GM18519 (cell line): ENCODE data around the gene NDUFAF2.

ENCODE experiments used
- ATAC-seq: cut with Tn5 transposase; IDR thresholded peaks from one replicate; pipeline ENCODE4 v1.9.1; 2021; ENCODE audit warnings: mild to moderate bottlenecking, moderate library complexity; ENCODE audit not compliant: unreplicated experiment, low FRiP score

NDUFAF2 gene

GRCh38 chr5:60989790-60990189 lies 44.8 kb downstream of the NDUFAF2 start:
- ATAC-seq: no peak

- no peak for ATAC-seq
Measured at GRCh38 chr5:60992871-60993270, 47.9 kb downstream of the NDUFAF2 start.

- no peak for ATAC-seq
Measured at GRCh38 chr5:60993425-60993824, 48.4 kb downstream of the NDUFAF2 start.

GRCh38 chr5:60993875-60994571 lies 49.0 kb downstream of the NDUFAF2 start:
- no peak for ATAC-seq

- no peak for ATAC-seq
Measured at GRCh38 chr5:60996368-60996767, 51.4 kb downstream of the NDUFAF2 start.

GRCh38 chr5:60997721-60998120 lies 52.7 kb downstream of the NDUFAF2 start:
- ATAC-seq: no peak

- ATAC-seq: no peak
Measured at GRCh38 chr5:61000887-61001286, 55.9 kb downstream of the NDUFAF2 start.

- ATAC-seq: no peak
Measured at GRCh38 chr5:61001647-61002046, 56.6 kb downstream of the NDUFAF2 start.

GRCh38 chr5:61002611-61003355 lies 57.8 kb downstream of the NDUFAF2 start:
- ATAC-seq: no peak

GRCh38 chr5:61004448-61004847 lies 59.4 kb downstream of the NDUFAF2 start:
- ATAC-seq: no peak

GRCh38 chr5:61009907-61010306 lies 64.9 kb downstream of the NDUFAF2 start:
- no peak for ATAC-seq

GRCh38 chr5:61010467-61011454 lies 65.8 kb downstream of the NDUFAF2 start:
- no peak for ATAC-seq

- ATAC-seq: no peak
Measured at GRCh38 chr5:61018062-61018461, 73.1 kb downstream of the NDUFAF2 start.

GRCh38 chr5:61019642-61020041 lies 74.6 kb downstream of the NDUFAF2 start:
- ATAC-seq: no peak

- no peak for ATAC-seq
Measured at GRCh38 chr5:61020415-61020814, 75.4 kb downstream of the NDUFAF2 start.

- ATAC-seq: no peak
Measured at GRCh38 chr5:61023131-61023530, 78.1 kb downstream of the NDUFAF2 start.

GRCh38 chr5:61026004-61026403 lies 81.0 kb downstream of the NDUFAF2 start:
- no peak for ATAC-seq

GRCh38 chr5:61028382-61028781 lies 83.4 kb downstream of the NDUFAF2 start:
- no peak for ATAC-seq

- ATAC-seq: no peak
Measured at GRCh38 chr5:61029456-61030162, 84.6 kb downstream of the NDUFAF2 start.

GRCh38 chr5:61030163-61030482 lies 85.1 kb downstream of the NDUFAF2 start:
- ATAC-seq: no peak
